B cell (primary cell): ENCODE results near the gene SPECC1. TPM values are rescaled to one million over a fixed set of nuclear protein-coding genes. Genes with fewer than 3 reads are reported as not detected.

Experiments used
- ATAC-seq: fragments of 200-7000 bp; cut with Tn5 transposase; one replicate; pipeline ENCODE4 v1.10.0; 2021; ENCODE audit warnings: low read depth, mild to moderate bottlenecking, moderate number of reproducible peaks, moderate library complexity
- CTCF ChIA-PET: fragments of 350-600 bp; sonication (Branson Sonifier 250); formaldehyde crosslinking; loops from one replicate; lab custom pipeline; 2021; ENCODE audit warnings: antibody characterized with exemption, inconsistent platforms; lab: Charles Lee
- POLR2A ChIA-PET: fragments of 350-600 bp; sonication (Branson Sonifier 250); formaldehyde crosslinking; loops from one replicate; lab custom pipeline; 2021; ENCODE audit warnings: antibody characterized with exemption; lab: Charles Lee
- DNase-seq: peaks from one replicate; pipeline ENCODE4 v3.0.0; 2013
- H2AFZ ChIP-seq: 2 replicates; pipeline ENCODE4 v1.6.1; 2012; ENCODE audit warnings: mild to moderate bottlenecking, low read depth, low read length; ENCODE audit not compliant: insufficient read depth, poor library complexity, severe bottlenecking
- H3K27ac ChIP-seq, 2 donors: 1 replicate in 1 of 2; 2 replicates in 1 of 2; pipeline ENCODE4 v1.5.1; 2012 to 2013; ENCODE audit warnings: low read length in 2 of 2, mild to moderate bottlenecking in 2 of 2, moderate library complexity in 1 of 2
- H3K27me3 ChIP-seq, 4 experiments: fragments of 200-600 bp in 1 of 4; sonication (generic) in 1 of 4; replicated peaks in 1 of 4; 1 replicate in 2 of 4; 2 replicates in 2 of 4; pipeline versions ENCODE4 v1.6.1 to v1.7.0; 2013 to 2016; ENCODE audit warnings: low read length in 3 of 4, mild to moderate bottlenecking in 2 of 4, mixed read lengths in 1 of 4, moderate library complexity in 1 of 4; ENCODE audit not compliant: insufficient read depth in 4 of 4, control insufficient read depth in 3 of 4; ENCODE audit errors: control extremely low read depth in 1 of 4
- H3K36me3 ChIP-seq, 2 experiments: replicated peaks in 1 of 2; 1 replicate in 1 of 2; 2 replicates in 1 of 2; pipeline versions ENCODE4 v1.6.1 to v1.7.1; 2013; ENCODE audit warnings: low read length in 1 of 2; ENCODE audit not compliant: insufficient read depth in 2 of 2, control insufficient read depth in 1 of 2; ENCODE audit errors: control extremely low read depth in 1 of 2, extremely low read depth in 1 of 2
- H3K4me1 ChIP-seq, 2 donors: fragments of 200-600 bp in 1 of 2; sonication (generic) in 1 of 2; 1 replicate in 1 of 2; 2 replicates in 1 of 2; pipeline versions ENCODE4 v1.5.1 to v1.6.1; 2013 to 2017; ENCODE audit warnings: low read length in 2 of 2; ENCODE audit not compliant: control insufficient read depth in 2 of 2, insufficient read depth in 2 of 2
- H3K4me2 ChIP-seq: replicated peaks from 2 replicates; pipeline ENCODE3; 2012; ENCODE audit warnings: mild to moderate bottlenecking, low read depth, low read length; ENCODE audit not compliant: poor library complexity, severe bottlenecking
- H3K4me3 ChIP-seq, 5 experiments: fragments of 200-600 bp in 1 of 5; sonication (generic) in 1 of 5; 1 replicate in 3 of 5; 2 replicates in 2 of 5; pipeline versions ENCODE4 v1.5.1 to v1.7.0; 2011 to 2016; ENCODE audit warnings: low read length in 4 of 5, mild to moderate bottlenecking in 4 of 5, low read depth in 2 of 5, control low read depth in 1 of 5, moderate library complexity in 1 of 5; ENCODE audit not compliant: insufficient read depth in 1 of 5; ENCODE audit errors: control extremely low read depth in 1 of 5, extremely low read depth in 1 of 5
- H3K79me2 ChIP-seq: fragments of 200-600 bp; sonication (generic); one replicate; pipeline ENCODE4 v1.6.0; 2016; ENCODE audit warnings: low read length; ENCODE audit not compliant: control insufficient read depth, insufficient read depth
- H3K9ac ChIP-seq: fragments of 200-600 bp; sonication (generic); 2 replicates; pipeline ENCODE4 v1.6.1; 2017; ENCODE audit warnings: mild to moderate bottlenecking, low read length, moderate library complexity
- H3K9me3 ChIP-seq, 3 donors: one replicate each; pipeline versions ENCODE4 v1.6.1 to v1.7.1; 2013; ENCODE audit warnings: low read length in 2 of 3; ENCODE audit not compliant: control insufficient read depth in 2 of 3, insufficient read depth in 1 of 3; ENCODE audit errors: control extremely low read depth in 1 of 3
- H4K20me1 ChIP-seq: 2 replicates; pipeline ENCODE4 v1.6.0; 2012; ENCODE audit warnings: mild to moderate bottlenecking, low read length; ENCODE audit not compliant: insufficient read depth, control insufficient read depth, poor library complexity, severe bottlenecking
- H3K27ac Mint-ChIP-seq: one replicate; pipeline ENCODE4 v1.8.0; 2021; ENCODE audit warnings: mixed read lengths
- H3K27me3 Mint-ChIP-seq: one replicate; pipeline ENCODE4 v1.8.0; 2021; ENCODE audit warnings: mixed read lengths
- H3K4me1 Mint-ChIP-seq: one replicate; pipeline ENCODE4 v1.8.0; 2021; ENCODE audit warnings: mixed read lengths
- H3K4me3 Mint-ChIP-seq: one replicate; pipeline ENCODE4 v1.8.0; 2021; ENCODE audit warnings: mixed read lengths
- H3K9me3 Mint-ChIP-seq: one replicate; pipeline ENCODE4 v1.8.0; 2022; ENCODE audit warnings: mixed read lengths; ENCODE audit not compliant: insufficient read depth
- EZH2 ChIP-seq: IDR thresholded peaks from 2 replicates; pipeline ENCODE4 v1.6.1; 2012; ENCODE audit warnings: borderline replicate concordance, low read depth, mild to moderate bottlenecking, moderate library complexity, low read length; ENCODE audit not compliant: insufficient read depth, poor library complexity, severe bottlenecking
- WGBS: methylation state at CpG from one replicate; pipeline ENCODE4 v1.1.5; 2013; ENCODE audit warnings: missing lambda C conversion rate; ENCODE audit not compliant: insufficient coverage; 5-methylcytosine and 5-hydroxymethylcytosine counted together
- intact Hi-C: fragments of 100-400 bp; cut with micrococcal nuclease; formaldehyde crosslinking; loops from one replicate; pipeline ENCODE4 v1.10.0; 2022
- polyA plus RNA-seq: library from polyadenylated mRNA; depleted of rRNA; stranded (reverse); fragments of >200 nt; gene quantifications from 2 replicates; pipeline ENCODE4 v1.2.3, GENCODE V29; 2012
- total RNA-seq, 2 donors: library from RNA; stranded (reverse); fragments of 120-200 nt in 1 of 2; gene quantifications; 1 replicate in 1 of 2; 2 replicates in 1 of 2; pipeline versions ENCODE4 v1.2.3 to v1.2.4, GENCODE V29; 2013 to 2022
- TF ChIP-seq, protein P1 (sequence below): fragments of 200-600 bp; IDR thresholded peaks from one replicate; pipeline ENCODE4 v1.8.0; 2022; ENCODE audit warnings: antibody characterized with exemption, mild to moderate bottlenecking

The SPECC1 gene
- total and polyA plus RNA-seq, 2 donors (not counting 1 experiment from before 2014, with no cell fraction given): 4.6 to 7.4 TPM

- H3K27ac Mint-ChIP-seq: no peak overlapping the region
- H3K4me1 Mint-ChIP-seq: no peaks in the 10 kb centered on the region
- H3K9ac ChIP-seq: no peak overlapping the region
- ATAC-seq (no peak), DNase-seq (no peak)
- no peak overlapping the region for H2AFZ ChIP-seq
- no peaks in the 10 kb centered on the region for H4K20me1 ChIP-seq
- no peaks in the 10 kb centered on the region for H3K36me3 ChIP-seq
- H3K9me3 ChIP-seq: peaks cover 0 to 4% (median 0%) of the 10 kb centered on the region in 3 donors
- POLR2A ChIA-PET: no interaction called here
- intact Hi-C loops: no loop called here
- peaks cover 6% of the 10 kb centered on the region for H3K9me3 Mint-ChIP-seq
- no peak overlapping the region for H3K4me3 ChIP-seq
- no peak overlapping the region for H3K4me3 Mint-ChIP-seq
- H3K79me2 ChIP-seq: no peaks in the 10 kb centered on the region
- H3K27me3 Mint-ChIP-seq: no peaks in the 10 kb centered on the region
- H3K4me1 ChIP-seq: no peaks in the 10 kb centered on the region
- H3K27me3 ChIP-seq: no peaks in the 10 kb centered on the region
- WGBS: 100% methylated on average over 2 of the region's 4 CpGs
- H3K4me2 ChIP-seq: no peak overlapping the region
- TF ChIP-seq EZH2: no peak
- TF ChIP-seq, protein P1, sequence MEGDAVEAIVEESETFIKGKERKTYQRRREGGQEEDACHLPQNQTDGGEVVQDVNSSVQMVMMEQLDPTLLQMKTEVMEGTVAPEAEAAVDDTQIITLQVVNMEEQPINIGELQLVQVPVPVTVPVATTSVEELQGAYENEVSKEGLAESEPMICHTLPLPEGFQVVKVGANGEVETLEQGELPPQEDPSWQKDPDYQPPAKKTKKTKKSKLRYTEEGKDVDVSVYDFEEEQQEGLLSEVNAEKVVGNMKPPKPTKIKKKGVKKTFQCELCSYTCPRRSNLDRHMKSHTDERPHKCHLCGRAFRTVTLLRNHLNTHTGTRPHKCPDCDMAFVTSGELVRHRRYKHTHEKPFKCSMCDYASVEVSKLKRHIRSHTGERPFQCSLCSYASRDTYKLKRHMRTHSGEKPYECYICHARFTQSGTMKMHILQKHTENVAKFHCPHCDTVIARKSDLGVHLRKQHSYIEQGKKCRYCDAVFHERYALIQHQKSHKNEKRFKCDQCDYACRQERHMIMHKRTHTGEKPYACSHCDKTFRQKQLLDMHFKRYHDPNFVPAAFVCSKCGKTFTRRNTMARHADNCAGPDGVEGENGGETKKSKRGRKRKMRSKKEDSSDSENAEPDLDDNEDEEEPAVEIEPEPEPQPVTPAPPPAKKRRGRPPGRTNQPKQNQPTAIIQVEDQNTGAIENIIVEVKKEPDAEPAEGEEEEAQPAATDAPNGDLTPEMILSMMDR: no peak
- CTCF ChIA-PET: no interaction called here
- no peak overlapping the region for H3K27ac ChIP-seq
Observed at GRCh38 chr17:20259668-20260067, 250.5 kb downstream of the SPECC1 start.

DNA sequence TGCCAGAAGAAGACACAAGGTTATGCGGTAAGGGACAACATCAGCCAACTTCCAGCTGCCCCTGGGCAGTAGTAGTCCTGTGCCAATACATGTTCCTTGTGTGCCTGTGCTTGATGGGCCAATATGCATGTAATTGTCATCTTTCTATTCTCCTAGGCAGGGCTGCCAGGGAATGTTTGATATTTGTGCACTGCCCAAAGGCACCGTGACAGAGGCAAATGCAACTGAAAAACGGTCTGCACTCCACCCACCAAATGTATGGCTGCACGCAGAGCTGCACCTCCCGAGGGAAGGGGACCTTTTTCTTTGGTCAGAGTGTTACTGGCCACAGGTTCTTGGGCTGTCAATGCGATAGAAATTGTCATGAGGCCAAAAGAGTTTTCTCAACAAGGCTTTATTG, 251.1 kb downstream of the SPECC1 start:
- H3K4me3 Mint-ChIP-seq: no peak overlapping the region
- no peaks in the 10 kb centered on the region for H3K4me1 Mint-ChIP-seq
- Histone ChIP-seq H3K4me1 (no peaks in the 10 kb centered on the region), H4K20me1 (no peaks in the 10 kb centered on the region), H3K79me2 (no peaks in the 10 kb centered on the region), H3K36me3 (no peaks in the 10 kb centered on the region), H3K4me2 (no peak overlapping the region), H2AFZ (no peak overlapping the region), H3K27me3 (no peaks in the 10 kb centered on the region), H3K27ac (no peak overlapping the region), H3K9ac (no peak overlapping the region), H3K4me3 (no peak overlapping the region), H3K9me3 (peaks cover 0 to 4% (median 0%) of the 10 kb centered on the region in 3 donors)
- DNase-seq: no peak
- POLR2A ChIA-PET: no interaction called here
- peaks cover 6% of the 10 kb centered on the region for H3K9me3 Mint-ChIP-seq
- TF ChIP-seq EZH2: no peak
- TF ChIP-seq, protein P1: no peak
- H3K27ac Mint-ChIP-seq: no peak overlapping the region
- intact Hi-C loops: no loop called here
- WGBS: 100% methylated on average over 6 of the region's 6 CpGs
- ATAC-seq: no peak
- CTCF ChIA-PET: no interaction called here
- no peaks in the 10 kb centered on the region for H3K27me3 Mint-ChIP-seq
